SJCRH30 (cell line): ENCODE measurements around the gene COX5A. TPM values are rescaled to one million over a fixed set of nuclear protein-coding genes. Genes with fewer than 3 reads are reported as not detected.
A peak's percentile ranks its signal among the peaks of the same experiment; 100 is the strongest.

Experiments
- DNase-seq, 2 experiments: peaks; one replicate each; pipeline ENCODE4 v3.0.0-alpha.2; 2015 to 2020
- H3K27ac ChIP-seq: fragments of 250-450 bp; sonication (Bioruptor Pico); 2 replicates; pipeline ENCODE4 v1.5.1; 2020; ENCODE audit warnings: mild to moderate bottlenecking, moderate library complexity
- H3K27me3 ChIP-seq: fragments of 250-450 bp; sonication (Bioruptor Pico); 2 replicates; pipeline ENCODE4 v1.5.1; 2020; ENCODE audit warnings: mild to moderate bottlenecking, moderate library complexity
- H3K36me3 ChIP-seq: fragments of 250-450 bp; sonication (Bioruptor Pico); 2 replicates; pipeline ENCODE4 v1.5.1; 2020; ENCODE audit warnings: mild to moderate bottlenecking, moderate library complexity
- H3K4me1 ChIP-seq: fragments of 250-450 bp; sonication (Bioruptor Pico); 2 replicates; pipeline ENCODE4 v1.5.1; 2020; ENCODE audit warnings: mild to moderate bottlenecking, moderate library complexity
- H3K4me3 ChIP-seq: fragments of 250-450 bp; sonication (Bioruptor Pico); 2 replicates; pipeline ENCODE4 v1.5.1; 2020; ENCODE audit warnings: mild to moderate bottlenecking, moderate library complexity
- H3K9me3 ChIP-seq: fragments of 250-450 bp; sonication (Bioruptor Pico); replicated peaks from 2 replicates; pipeline ENCODE4 v1.5.1; 2020; ENCODE audit warnings: mild to moderate bottlenecking, moderate library complexity
- total RNA-seq: library from RNA; depleted of rRNA; stranded (reverse); fragments of >200 nt; shearing (Covaris generic); gene quantifications from 2 replicates; pipeline ENCODE4 v1.2.3, GENCODE V29; 2014; rRNA removed

COX5A gene
- total RNA-seq: 212 and 220 TPM in 2 replicates

DNA sequence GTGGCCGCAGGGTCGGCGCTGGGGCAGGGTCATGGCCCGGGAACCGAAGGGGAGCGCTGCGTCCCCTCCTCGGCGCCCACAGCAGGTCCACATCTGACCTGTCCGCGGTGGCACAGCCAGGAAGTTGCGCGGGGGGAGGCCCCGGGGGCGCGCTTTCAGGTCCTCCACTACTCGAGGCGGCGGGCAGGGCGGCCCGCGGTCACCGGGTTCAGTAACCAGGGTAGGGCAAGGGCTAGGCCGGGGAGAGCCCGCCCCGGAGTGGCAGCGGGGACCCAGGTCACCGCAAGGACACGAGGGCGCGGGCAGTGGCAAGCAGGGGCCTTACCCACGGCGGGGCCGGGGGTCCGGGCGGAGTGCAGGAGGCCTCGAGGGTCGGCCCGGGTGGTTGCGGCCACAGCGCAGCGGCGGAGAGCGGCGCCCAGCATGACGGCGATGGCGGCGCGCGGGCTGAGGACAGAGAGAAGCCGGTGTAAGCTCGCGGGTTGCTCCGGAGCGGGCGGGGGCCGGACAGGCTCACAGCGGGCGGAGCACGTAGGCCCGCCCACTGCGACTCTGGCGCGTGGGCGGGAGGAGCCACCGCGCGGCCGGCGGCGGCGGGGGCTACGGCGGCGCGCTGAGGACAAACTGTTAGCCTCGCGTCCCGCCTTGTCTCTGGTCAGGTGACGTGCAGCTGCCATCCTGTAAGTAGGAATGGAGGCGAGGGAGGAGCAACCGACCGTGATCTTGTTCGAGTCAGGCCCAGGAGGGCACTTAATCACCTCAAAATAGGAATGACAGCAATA, at the start of gene COX5A:
Gene COX5A, minus strand, starts transcription at position 484 of the 782 bp plus-strand sequence. Its CDS starts 59 bp downstream, at position 425.
- Histone ChIP-seq H3K4me1 (no peaks in the 10 kb centered on the region), H3K9me3 (no peaks in the 10 kb centered on the region), H3K36me3 (0 out of 2 replicates have a peak, but pooled peaks cover 5% of the 10 kb centered on the region), H3K4me3 (peak within 1 kb of the TSS; percentile 91), H3K27ac (peak within 1 kb of the TSS; percentile 74), H3K27me3 (no peaks in the 10 kb centered on the region)
- peak; percentile 93 to 96 for DNase-seq

- peaks cover 4% of the 10 kb centered on the region for H3K4me1 ChIP-seq
- H3K36me3 ChIP-seq: no peaks in the 10 kb centered on the region
- no peak overlapping the region for H3K27ac ChIP-seq
- no peaks in the 10 kb centered on the region for H3K27me3 ChIP-seq
- DNase-seq: peak; percentile 66 to 77
- no peak overlapping the region for H3K4me3 ChIP-seq
- H3K9me3 ChIP-seq: no peaks in the 10 kb centered on the region
Observed at GRCh38 chr15:74983725-74984231, 45.9 kb upstream of the COX5A start.

GRCh38 chr15:74982183-74982582, 44.3 kb upstream of the COX5A start:
- DNase-seq: no peak
- Histone ChIP-seq H3K27me3 (no peaks in the 10 kb centered on the region), H3K27ac (no peak overlapping the region), H3K9me3 (no peaks in the 10 kb centered on the region), H3K4me1 (peaks cover 4% of the 10 kb centered on the region), H3K4me3 (no peak overlapping the region), H3K36me3 (no peaks in the 10 kb centered on the region)

GRCh38 chr15:74978503-74978902, 40.6 kb upstream of the COX5A start:
- Histone ChIP-seq H3K9me3 (no peaks in the 10 kb centered on the region), H3K36me3 (no peaks in the 10 kb centered on the region)
- DNase-seq: no peak

DNA sequence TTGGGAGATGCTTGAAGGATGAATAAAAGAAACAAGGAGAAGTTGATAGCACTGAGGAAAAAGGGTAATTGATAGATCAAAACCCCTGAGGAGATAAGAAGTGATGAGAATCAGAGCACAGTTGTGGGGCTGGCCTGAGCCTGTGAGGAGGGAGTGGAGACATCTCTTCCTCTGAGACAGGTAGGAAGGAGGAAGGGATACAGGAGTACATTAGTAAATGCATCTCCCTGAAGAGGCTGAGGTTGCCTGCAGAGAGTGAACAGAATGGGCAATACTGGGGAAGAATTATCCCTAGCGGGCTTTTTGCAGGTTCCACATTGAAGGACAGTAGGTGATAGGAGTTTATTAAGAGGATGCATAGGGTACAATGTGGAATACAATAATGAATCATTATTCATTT, 40.2 kb upstream of the COX5A start:
- no peak for DNase-seq
- no peaks in the 10 kb centered on the region for H3K4me1 ChIP-seq
- no peaks in the 10 kb centered on the region for H3K36me3 ChIP-seq
- no peak overlapping the region for H3K27ac ChIP-seq
- no peaks in the 10 kb centered on the region for H3K9me3 ChIP-seq
- H3K27me3 ChIP-seq: no peaks in the 10 kb centered on the region
- no peak overlapping the region for H3K4me3 ChIP-seq

More at GRCh38 chr15:74978503-74978902, 40.6 kb upstream of the COX5A start:
- Histone ChIP-seq H3K27me3 (no peaks in the 10 kb centered on the region), H3K4me3 (no peak overlapping the region), H3K4me1 (no peaks in the 10 kb centered on the region), H3K27ac (no peak overlapping the region)

GRCh38 chr15:74977599-74977998, 39.7 kb upstream of the COX5A start:
- Histone ChIP-seq H3K9me3 (no peaks in the 10 kb centered on the region), H3K36me3 (no peaks in the 10 kb centered on the region), H3K27me3 (no peaks in the 10 kb centered on the region), H3K4me1 (no peaks in the 10 kb centered on the region), H3K27ac (no peak overlapping the region), H3K4me3 (no peak overlapping the region)
- DNase-seq: no peak

GRCh38 chr15:74976159-74976558, 38.3 kb upstream of the COX5A start:
- Histone ChIP-seq H3K27me3 (no peaks in the 10 kb centered on the region), H3K36me3 (no peaks in the 10 kb centered on the region)

DNA sequence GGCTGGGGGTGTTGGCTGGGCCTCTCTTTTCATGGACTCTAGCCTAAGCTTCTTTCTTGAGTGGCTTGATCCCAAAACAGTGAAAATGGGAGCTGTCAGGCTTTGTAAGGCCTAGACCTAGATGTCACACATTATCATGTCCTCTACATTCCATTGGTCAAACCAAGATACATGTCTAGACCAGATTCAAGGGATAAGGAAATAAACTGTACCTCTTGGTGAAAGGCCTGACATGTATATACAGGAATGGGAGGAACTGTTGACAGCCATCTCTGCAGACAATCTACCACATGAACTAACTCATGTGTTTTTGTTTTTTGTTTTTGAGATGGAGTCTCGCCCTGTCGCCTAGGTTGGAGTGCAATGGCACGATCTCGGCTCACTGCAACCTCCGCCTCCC, 29.8 kb upstream of the COX5A start:
- no peak for DNase-seq
- Histone ChIP-seq H3K27ac (no peak overlapping the region), H3K36me3 (no peaks in the 10 kb centered on the region), H3K4me3 (no peak overlapping the region), H3K4me1 (no peaks in the 10 kb centered on the region), H3K9me3 (no peaks in the 10 kb centered on the region), H3K27me3 (no peaks in the 10 kb centered on the region)

More at GRCh38 chr15:74976159-74976558, 38.3 kb upstream of the COX5A start:
- H3K27ac ChIP-seq: no peak overlapping the region
- H3K4me3 ChIP-seq: no peak overlapping the region
- H3K9me3 ChIP-seq: no peaks in the 10 kb centered on the region
- no peak for DNase-seq
- H3K4me1 ChIP-seq: no peaks in the 10 kb centered on the region

DNA sequence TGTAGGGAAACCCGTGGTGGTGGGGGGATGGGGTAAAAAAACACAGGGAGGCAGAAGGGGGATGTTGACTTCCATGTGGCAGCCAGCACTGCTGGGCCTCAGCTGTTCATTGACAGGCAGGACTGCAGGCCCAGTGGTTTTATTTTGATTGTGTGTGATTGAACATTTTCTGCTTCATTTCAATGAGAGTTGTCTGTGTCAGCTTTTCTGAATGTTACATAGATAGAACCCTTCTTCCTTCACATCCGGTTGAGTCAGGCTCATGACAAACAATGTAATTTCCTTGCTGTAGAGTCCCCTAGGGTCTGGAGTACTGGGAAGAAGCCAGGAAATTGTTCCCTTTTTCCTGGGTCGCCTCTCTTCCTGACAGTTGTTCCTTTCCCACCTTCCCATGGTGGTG, 26.9 kb upstream of the COX5A start:
- H3K4me1 ChIP-seq: no peaks in the 10 kb centered on the region
- H3K27me3 ChIP-seq: no peaks in the 10 kb centered on the region
- no peaks in the 10 kb centered on the region for H3K9me3 ChIP-seq
- H3K27ac ChIP-seq: no peak overlapping the region
- no peak for DNase-seq
- no peaks in the 10 kb centered on the region for H3K36me3 ChIP-seq
- no peak overlapping the region for H3K4me3 ChIP-seq

- no peaks in the 10 kb centered on the region for H3K9me3 ChIP-seq
- no peak for DNase-seq
- no peaks in the 10 kb centered on the region for H3K36me3 ChIP-seq
- H3K27me3 ChIP-seq: no peaks in the 10 kb centered on the region; the same call in 1 of the 2 replicates
- no peak overlapping the region for H3K4me3 ChIP-seq
- H3K4me1 ChIP-seq: no peaks in the 10 kb centered on the region
- no peak overlapping the region for H3K27ac ChIP-seq
Observed at GRCh38 chr15:74963213-74963612, 25.3 kb upstream of the COX5A start.

- Histone ChIP-seq H3K27ac (no peak overlapping the region), H3K27me3 (no peaks in the 10 kb centered on the region; the same call in 1 of the 2 replicates), H3K9me3 (no peaks in the 10 kb centered on the region), H3K36me3 (no peaks in the 10 kb centered on the region), H3K4me3 (no peak overlapping the region), H3K4me1 (no peaks in the 10 kb centered on the region)
- DNase-seq: no peak
Observed at GRCh38 chr15:74962671-74963070, 24.8 kb upstream of the COX5A start.

GRCh38 chr15:74962219-74962618, 24.3 kb upstream of the COX5A start:
- no peaks in the 10 kb centered on the region for H3K4me1 ChIP-seq
- no peaks in the 10 kb centered on the region for H3K9me3 ChIP-seq
- no peaks in the 10 kb centered on the region for H3K36me3 ChIP-seq
- no peak overlapping the region for H3K4me3 ChIP-seq
- no peaks in the 10 kb centered on the region; the same call in 1 of the 2 replicates for H3K27me3 ChIP-seq
- no peak overlapping the region for H3K27ac ChIP-seq
- no peak for DNase-seq

DNA sequence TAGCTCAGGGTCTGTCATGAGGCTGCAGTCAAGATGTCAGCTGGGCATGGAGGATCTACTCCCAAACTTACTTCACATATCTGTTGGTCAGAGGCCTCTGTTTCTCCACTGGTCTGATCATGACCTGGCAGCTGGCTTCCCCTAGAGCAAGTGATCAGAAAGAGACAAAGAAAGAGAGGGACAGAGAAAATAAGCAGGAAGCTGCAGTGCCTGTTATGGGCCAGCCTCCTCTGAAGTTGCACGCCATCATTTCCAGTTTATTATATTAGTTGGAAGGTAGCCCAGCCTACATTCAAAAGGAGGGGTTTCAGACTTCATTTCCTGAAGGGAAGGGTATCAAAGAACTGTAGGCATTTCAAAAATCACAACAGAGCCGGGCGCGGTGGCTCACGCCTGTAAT, 23.7 kb upstream of the COX5A start:
- Histone ChIP-seq H3K27ac (no peak overlapping the region), H3K4me1 (no peaks in the 10 kb centered on the region)

DNA sequence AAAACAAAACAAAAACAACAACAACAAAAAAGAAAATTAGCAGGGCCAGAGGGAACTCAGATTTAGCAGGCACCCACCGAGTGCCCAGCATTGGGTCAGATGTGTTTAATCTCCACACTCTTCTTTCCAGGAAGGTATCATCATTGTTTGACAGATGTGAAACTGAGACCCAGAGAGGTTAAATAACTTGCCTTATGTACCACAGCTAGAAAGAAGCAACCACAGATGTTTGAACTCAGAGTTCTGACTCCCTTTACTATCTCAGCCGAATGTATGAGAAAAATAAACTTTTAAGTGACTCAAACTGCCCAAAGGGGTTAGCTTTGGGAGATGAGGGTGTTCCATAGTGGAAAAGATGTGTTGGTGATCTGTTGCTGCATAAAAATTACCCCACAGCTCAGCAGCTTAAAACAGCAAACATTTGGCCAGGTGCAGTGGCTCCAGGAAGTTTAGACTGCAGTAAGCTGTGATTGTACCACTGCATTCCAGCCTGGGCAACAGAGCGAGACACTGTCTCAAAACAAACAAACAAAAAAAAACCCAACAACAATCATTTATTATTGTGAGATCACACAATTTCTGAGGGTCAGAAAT, 23.2 kb upstream of the COX5A start:
- no peaks in the 10 kb centered on the region for H3K4me1 ChIP-seq

More for the DNA sequence above, 23.7 kb upstream of the COX5A start:
- Histone ChIP-seq H3K9me3 (no peaks in the 10 kb centered on the region), H3K36me3 (no peaks in the 10 kb centered on the region), H3K4me3 (no peak overlapping the region), H3K27me3 (no peaks in the 10 kb centered on the region; the same call in 1 of the 2 replicates)
- no peak for DNase-seq

DNA sequence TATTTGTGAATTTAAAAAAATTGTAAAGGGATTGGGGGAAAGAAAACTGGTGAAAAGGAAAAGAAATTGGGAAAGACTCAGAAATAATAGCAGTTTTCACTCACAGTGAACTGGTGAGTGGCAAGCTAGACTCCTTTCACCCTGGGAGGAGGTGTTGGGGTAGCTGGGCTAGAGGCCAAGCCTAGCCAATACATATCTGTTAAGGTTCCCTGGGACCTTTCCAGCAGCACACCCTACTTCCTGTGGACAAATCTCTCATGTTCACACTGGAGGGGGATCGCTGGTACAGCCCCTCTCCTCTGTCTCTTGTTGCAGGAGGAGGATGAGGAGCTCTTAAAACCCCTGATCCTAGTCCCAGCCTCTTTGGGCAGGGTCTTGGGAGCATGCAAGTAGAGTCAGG, 22.4 kb upstream of the COX5A start:
- no peaks in the 10 kb centered on the region for H3K36me3 ChIP-seq
- no peaks in the 10 kb centered on the region for H3K9me3 ChIP-seq
- H3K27me3 ChIP-seq: no peaks in the 10 kb centered on the region; the same call in 1 of the 2 replicates
- no peak for DNase-seq
- no peak overlapping the region for H3K27ac ChIP-seq
- no peak overlapping the region for H3K4me3 ChIP-seq
- no peaks in the 10 kb centered on the region for H3K4me1 ChIP-seq

More for the DNA sequence above, 23.2 kb upstream of the COX5A start:
- DNase-seq: no peak
- Histone ChIP-seq H3K36me3 (no peaks in the 10 kb centered on the region), H3K4me3 (no peak overlapping the region), H3K27me3 (no peaks in the 10 kb centered on the region; the same call in 1 of the 2 replicates), H3K9me3 (no peaks in the 10 kb centered on the region), H3K27ac (no peak overlapping the region)
